Measurements from ENCODE around the gene SPATA3.

The SPATA3 gene

GRCh38 chr2:230985519-230986231 lies 10.2 kb upstream of the SPATA3 start:
- Histone ChIP-seq H3K36me3 (no peaks in the 10 kb centered on the region), H3K9me3 (no peaks in the 10 kb centered on the region), H3K27ac (no peak overlapping the region), H3K4me3 (ENCODE audit: low read depth in 1 of 2, low read length in 1 of 2) (no peak overlapping the region), H3K4me1 (ENCODE audit: control insufficient read depth in 1 of 2, insufficient read depth in 1 of 2, low read depth in 1 of 2, low read length in 1 of 2) (peaks cover 3 to 7% of the 10 kb centered on the region in 2 experiments), H3K27me3 (peaks cover 50% of the 10 kb centered on the region)
- TF ChIP-seq CTCF (IDR thresholded peaks at IDR 0.05), result no peak

GRCh38 chr2:230986520-230987136 lies 9.3 kb upstream of the SPATA3 start:
- TF ChIP-seq CTCF (IDR thresholded peaks at IDR 0.05), result no peak
- Histone ChIP-seq H3K36me3 (no peaks in the 10 kb centered on the region), H3K4me3 (ENCODE audit: low read depth in 1 of 2, low read length in 1 of 2) (peak overlapping the region; percentile 7 to 14), H3K4me1 (ENCODE audit: control insufficient read depth in 1 of 2, insufficient read depth in 1 of 2, low read depth in 1 of 2, low read length in 1 of 2) (peaks cover 3 to 7% of the 10 kb centered on the region in 2 experiments), H3K9me3 (no peaks in the 10 kb centered on the region), H3K27me3 (peaks cover 60% of the 10 kb centered on the region), H3K27ac (no peak overlapping the region)

GRCh38 chr2:230987137-230988020 lies 8.5 kb upstream of the SPATA3 start:
- TF ChIP-seq CTCF (IDR thresholded peaks at IDR 0.05), result peak; percentile 83
- H3K27ac ChIP-seq, result no peak overlapping the region
- peak overlapping the region; percentile 7 to 14 for H3K4me3 ChIP-seq (ENCODE audit: low read depth in 1 of 2, low read length in 1 of 2)
- no peaks in the 10 kb centered on the region for H3K36me3 ChIP-seq
- peaks cover 66% of the 10 kb centered on the region for H3K27me3 ChIP-seq
- H3K4me1 ChIP-seq (ENCODE audit: control insufficient read depth in 1 of 2, insufficient read depth in 1 of 2, low read depth in 1 of 2, low read length in 1 of 2), result peaks cover 3 to 7% of the 10 kb centered on the region in 2 experiments
- no peaks in the 10 kb centered on the region for H3K9me3 ChIP-seq

GRCh38 chr2:230989731-230990130 lies 6.2 kb upstream of the SPATA3 start:
- H3K27ac ChIP-seq, result no peak overlapping the region
- no peaks in the 10 kb centered on the region for H3K36me3 ChIP-seq
- TF ChIP-seq CTCF (IDR thresholded peaks at IDR 0.05), result no peak
- no peak overlapping the region for H3K4me3 ChIP-seq (ENCODE audit: low read depth in 1 of 2, low read length in 1 of 2)
- peaks cover 3 to 7% of the 10 kb centered on the region in 2 experiments for H3K4me1 ChIP-seq (ENCODE audit: control insufficient read depth in 1 of 2, insufficient read depth in 1 of 2, low read depth in 1 of 2, low read length in 1 of 2)
- H3K9me3 ChIP-seq, result no peaks in the 10 kb centered on the region
- H3K27me3 ChIP-seq, result peaks cover 80% of the 10 kb centered on the region

GRCh38 chr2:230990131-230990898 lies 5.6 kb upstream of the SPATA3 start:
- Histone ChIP-seq H3K4me1 (ENCODE audit: control insufficient read depth in 1 of 2, insufficient read depth in 1 of 2, low read depth in 1 of 2, low read length in 1 of 2) (peaks cover 3 to 7% of the 10 kb centered on the region in 2 experiments), H3K36me3 (no peaks in the 10 kb centered on the region), H3K27me3 (peaks cover 85% of the 10 kb centered on the region), H3K27ac (no peak overlapping the region), H3K4me3 (ENCODE audit: low read depth in 1 of 2, low read length in 1 of 2) (no peak overlapping the region), H3K9me3 (no peaks in the 10 kb centered on the region)
- no peak for TF ChIP-seq CTCF (IDR thresholded peaks at IDR 0.05)
